A172 (cell line): ENCODE results near the gene PTPN4. TPM values are rescaled to one million over a fixed set of nuclear protein-coding genes. Genes with fewer than 3 reads are reported as not detected.
"Not testable (repeated sequence)": the region's sequence is repeated elsewhere in the genome, so short reads cannot be mapped to it uniquely, and the experiment has no call there.

Experiments
- DNase-seq: peaks from one replicate; pipeline ENCODE4 v3.0.0-alpha.2; 2015; ENCODE audit warnings: low spot score
- total RNA-seq: library from RNA; depleted of rRNA; stranded (reverse); fragments of >200 nt; shearing (Covaris generic); gene quantifications from 2 replicates; pipeline ENCODE4 v1.2.3, GENCODE V29; 2014; rRNA removed

The PTPN4 gene
- total RNA-seq, 1 experiment from 2014 or later, result 33.0 TPM

- no peak for DNase-seq
Measured at GRCh38 chr2:120017201-120017600, 257.5 kb downstream of the PTPN4 start.

- no peak for DNase-seq
Measured at GRCh38 chr2:120018549-120018948, 258.8 kb downstream of the PTPN4 start.

GRCh38 chr2:120020554-120020953 is 260.8 kb downstream of the PTPN4 start:
- DNase-seq, result no peak

GRCh38 chr2:120022505-120022904 is 262.8 kb downstream of the PTPN4 start:
- not testable (repeated sequence) for DNase-seq

GRCh38 chr2:120026890-120027289 is 267.2 kb downstream of the PTPN4 start:
- no peak for DNase-seq

- no peak for DNase-seq
Measured at GRCh38 chr2:120028795-120029194, 269.1 kb downstream of the PTPN4 start.

- no peak for DNase-seq
Measured at GRCh38 chr2:120029672-120030640, 270.2 kb downstream of the PTPN4 start.

- DNase-seq, result no peak
Measured at GRCh38 chr2:120032297-120032696, 272.6 kb downstream of the PTPN4 start.

Other genes with a start within 250 kb of the PTPN4 start
- gene SCTR, start 235.4 kb upstream of the PTPN4 start, total RNA-seq, result not detected in 2 replicates
- gene CFAP221, start 215.5 kb upstream of the PTPN4 start, total RNA-seq, result 0.22 and 0.57 TPM in 2 replicates
- 23.8 and 31.8 TPM in 2 replicates for gene TMEM177, start 80.7 kb upstream of the PTPN4 start, total RNA-seq